GM18867 (cell line): Measurements from ENCODE around the gene RNASEH2B.
A peak's percentile ranks its signal among the peaks of the same experiment; 100 is the strongest.

Experiments
- ATAC-seq: cut with Tn5 transposase; IDR thresholded peaks from one replicate; pipeline ENCODE4 v1.9.1; 2021; ENCODE audit warnings: mild to moderate bottlenecking, moderate library complexity; ENCODE audit not compliant: unreplicated experiment

The RNASEH2B gene

GRCh38 chr13:50905256-50905655 lies 4.3 kb upstream of the RNASEH2B start:
- no peak for ATAC-seq

DNA sequence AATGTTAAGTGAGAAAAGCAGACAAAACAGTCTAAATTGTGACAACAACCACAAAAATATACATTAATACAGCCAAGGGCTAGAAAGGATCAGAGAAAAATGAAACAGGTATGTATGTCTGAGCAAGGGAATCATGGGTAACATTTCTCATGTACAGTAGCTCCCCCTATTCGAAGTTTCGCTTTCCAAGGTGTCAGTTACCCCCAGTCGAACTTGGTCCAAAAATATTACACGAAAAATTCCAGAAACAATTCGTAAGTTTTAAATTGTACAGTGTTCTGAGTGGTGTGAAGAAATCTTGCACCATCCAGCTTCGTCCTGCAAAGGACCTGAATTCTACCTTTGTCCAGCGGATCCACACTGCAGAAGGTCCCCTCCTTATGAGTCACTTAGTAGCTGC lies 1.8 kb upstream of the RNASEH2B start:
- ATAC-seq: no peak

- no peak for ATAC-seq
These were observed 1.2 kb upstream of the RNASEH2B start for GRCh38 chr13:50908371-50908770.

- ATAC-seq: no peak
These were observed 854 bp downstream of the RNASEH2B start for GRCh38 chr13:50910485-50910805.

DNA sequence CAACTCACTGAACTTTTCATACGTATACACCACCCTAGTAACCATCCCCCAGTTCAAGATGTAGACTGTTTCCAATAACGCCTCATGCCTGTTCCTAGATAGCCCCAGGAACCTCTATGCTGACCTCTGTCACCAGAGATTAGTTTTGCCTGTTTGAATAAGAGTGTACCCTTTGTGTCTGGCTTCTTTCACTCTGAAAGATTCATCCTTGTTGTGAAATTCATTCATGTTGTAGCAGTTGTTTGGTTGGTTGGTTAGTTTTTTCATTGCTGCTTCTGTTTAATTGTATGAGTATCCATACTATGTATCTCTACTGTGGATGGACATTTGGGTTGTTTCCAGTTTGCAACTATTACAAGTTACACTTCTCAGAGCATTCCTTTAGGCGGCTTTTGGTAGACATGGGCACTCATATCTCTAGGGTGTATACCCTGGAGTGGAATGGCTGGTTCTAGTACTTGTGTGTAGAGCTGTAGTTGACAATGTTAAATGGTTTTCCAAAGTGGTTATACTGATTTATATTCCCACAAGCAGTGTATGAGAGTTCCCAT lies 1.6 kb downstream of the RNASEH2B start:
- ATAC-seq: no peak

DNA sequence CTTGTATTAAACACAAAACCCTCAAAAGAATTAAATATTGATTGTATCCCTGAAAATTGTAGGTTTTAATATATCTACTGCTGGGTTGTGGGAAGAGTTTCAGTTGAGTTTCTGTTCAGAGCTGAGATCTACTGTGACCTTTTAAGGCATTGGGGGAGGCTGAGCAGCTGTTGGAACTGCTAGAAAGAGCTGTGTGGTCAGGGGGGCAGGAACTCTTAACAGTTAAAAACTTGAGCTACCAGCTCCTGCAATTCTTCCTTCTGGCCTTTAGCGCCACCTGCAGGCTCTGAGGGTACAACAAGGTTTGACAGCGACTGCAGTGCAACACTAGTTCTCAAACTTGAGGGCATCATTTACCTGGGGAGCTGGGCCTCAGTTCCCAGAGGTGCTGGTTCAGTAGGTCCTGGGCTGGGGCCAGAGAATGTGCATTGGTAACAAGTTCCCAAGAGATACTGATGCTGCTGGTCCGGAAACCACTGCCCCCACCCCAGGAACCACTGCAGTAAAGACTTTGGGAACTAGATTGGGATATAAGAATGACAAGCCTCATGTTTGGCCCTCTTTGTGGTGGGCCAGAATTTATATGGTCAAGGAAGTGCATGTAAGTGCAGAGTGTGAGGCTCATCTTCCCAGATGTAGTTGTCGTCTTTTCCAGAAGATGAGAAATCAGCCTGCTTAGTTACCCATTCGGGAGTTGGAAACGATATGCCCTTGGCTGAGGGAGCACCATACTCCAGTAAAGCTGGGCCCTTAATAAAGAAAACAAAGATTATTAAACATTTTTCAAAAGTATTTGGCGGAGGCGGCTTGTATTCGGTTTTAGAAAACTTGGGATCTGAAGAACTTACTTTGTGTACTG lies 2.6 kb downstream of the RNASEH2B start:
- peak; percentile 66 for ATAC-seq

DNA sequence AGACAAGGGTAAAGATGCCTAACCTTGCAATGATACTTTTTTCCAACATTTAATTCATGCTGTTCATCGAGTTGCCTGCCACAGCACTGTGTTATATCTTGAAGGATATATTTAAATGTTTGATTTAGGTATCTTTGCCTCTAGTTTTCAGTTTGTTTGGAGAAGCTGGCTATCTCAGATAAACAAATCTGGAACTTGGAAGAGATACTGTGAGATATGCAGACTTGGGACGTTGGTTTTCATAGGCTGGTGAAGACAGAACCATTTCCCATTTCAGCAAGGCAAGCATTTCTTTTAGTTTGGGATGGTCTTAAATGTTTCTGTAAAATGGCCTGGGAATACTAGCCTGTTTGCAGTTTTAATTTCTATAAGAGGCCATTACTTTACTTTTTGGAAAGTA lies 3.3 kb downstream of the RNASEH2B start:
- no peak for ATAC-seq

DNA sequence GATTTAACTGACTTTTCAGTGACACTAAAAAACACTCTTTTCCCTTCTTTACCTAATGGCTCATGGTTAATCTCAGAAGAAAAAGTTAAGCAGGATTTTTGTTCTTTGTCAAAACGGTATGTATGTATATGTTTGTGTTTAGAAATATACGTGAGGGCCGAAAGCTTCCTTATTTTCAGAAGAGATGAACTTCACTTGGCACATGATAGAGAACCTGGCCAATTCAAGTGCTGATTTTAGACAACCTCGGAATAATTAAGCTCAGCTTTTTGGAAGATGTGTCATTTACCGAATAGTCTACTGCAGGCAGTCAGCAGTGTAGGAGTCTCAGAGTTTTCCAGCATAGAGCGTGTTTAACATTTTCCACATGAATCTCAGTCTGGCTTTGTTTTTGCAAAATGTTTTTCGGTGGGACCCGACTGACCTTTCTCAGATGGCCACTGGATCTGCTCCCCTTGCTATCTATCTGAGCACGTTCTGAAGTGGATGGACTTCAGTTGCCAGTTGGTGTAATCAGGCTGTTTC lies 4.6 kb downstream of the RNASEH2B start:
- no peak for ATAC-seq

GRCh38 chr13:50914848-50915247 lies 5.3 kb downstream of the RNASEH2B start:
- peak; percentile 33 for ATAC-seq

GRCh38 chr13:50915565-50915964 lies 6.0 kb downstream of the RNASEH2B start:
- ATAC-seq: no peak

- no peak for ATAC-seq
These were observed 7.2 kb downstream of the RNASEH2B start for GRCh38 chr13:50916701-50917184.

DNA sequence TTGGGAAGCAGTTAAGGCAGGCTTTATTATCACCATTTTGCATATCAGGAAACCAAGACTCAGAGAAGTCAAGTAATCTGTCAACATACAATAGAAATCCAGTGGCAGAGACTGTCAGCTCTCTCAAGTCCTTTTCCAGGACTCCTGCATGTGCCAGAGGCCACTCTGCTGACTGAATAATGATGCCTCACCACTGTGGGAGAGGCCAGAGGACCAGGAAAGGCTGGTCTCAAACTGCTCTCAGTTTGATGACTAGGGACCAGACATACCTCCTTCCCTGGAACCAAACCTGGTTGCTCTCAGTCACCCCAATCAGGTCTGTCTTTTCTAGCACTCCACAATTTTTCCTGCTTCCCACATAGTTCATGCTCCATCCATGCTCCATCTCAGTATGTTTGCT lies 8.0 kb downstream of the RNASEH2B start:
- ATAC-seq: no peak

- ATAC-seq: no peak
These were observed 9.0 kb downstream of the RNASEH2B start for GRCh38 chr13:50918567-50918966.

DNA sequence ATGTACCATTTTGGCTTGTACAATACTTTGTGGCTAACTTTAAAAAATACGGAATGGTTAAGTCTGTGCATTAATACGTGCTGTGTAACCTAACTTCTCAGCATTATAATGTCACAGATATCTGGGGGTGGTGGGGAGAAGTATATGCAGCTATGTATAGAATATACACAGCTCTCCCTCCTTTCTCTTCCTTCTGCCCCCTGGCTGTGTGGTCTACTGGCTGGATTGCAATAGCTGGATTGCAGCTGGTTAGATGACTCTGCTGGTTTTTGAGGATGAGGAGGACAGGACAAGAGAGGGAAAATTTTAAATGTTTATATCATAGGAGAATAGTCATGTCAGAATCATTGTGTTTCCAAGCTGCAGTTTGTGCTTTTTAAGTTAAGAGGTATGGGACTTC lies 9.7 kb downstream of the RNASEH2B start:
- ATAC-seq: no peak

DNA sequence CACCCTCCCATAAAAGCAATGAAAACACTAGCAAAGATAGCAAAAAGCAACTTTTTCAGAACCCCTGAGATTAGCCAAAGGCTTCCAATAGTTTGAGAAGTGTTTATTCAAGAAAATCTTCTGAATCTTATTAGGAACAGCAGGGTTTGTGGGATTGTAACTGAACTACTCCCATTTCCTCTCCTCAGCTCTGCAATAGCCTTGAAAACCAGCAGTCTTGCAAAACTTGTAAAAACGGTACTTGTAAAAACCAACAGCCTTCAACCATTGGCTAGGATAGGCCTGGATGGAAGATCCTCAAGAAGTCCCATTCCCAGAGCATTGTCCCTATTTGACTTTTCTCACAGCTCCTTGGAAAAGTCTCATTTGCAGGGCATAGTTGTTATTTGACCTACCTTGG lies 12.1 kb downstream of the RNASEH2B start:
- no peak for ATAC-seq

DNA sequence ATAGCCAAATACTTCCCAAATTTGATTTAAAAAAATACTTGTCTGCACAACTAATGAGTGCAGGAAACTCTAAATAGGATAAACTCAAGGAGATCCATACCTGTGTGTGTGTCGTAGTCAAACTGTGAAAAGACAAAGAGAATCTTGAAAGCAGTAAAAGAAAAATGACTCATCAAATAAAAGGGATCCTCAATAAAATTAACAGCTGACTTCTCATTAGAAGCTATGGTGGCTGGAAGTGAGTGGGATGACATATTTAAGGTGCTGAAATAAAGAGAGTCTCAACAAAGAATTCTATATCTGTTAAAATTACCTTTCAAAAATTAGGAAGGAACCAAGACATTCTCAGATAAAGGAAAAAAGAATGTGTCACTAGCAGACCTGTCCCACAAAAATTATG lies 13.7 kb downstream of the RNASEH2B start:
- no peak for ATAC-seq

GRCh38 chr13:50924025-50924424 lies 14.4 kb downstream of the RNASEH2B start:
- no peak for ATAC-seq

GRCh38 chr13:50927701-50928100 lies 18.1 kb downstream of the RNASEH2B start:
- no peak for ATAC-seq

- ATAC-seq: no peak
These were observed 18.5 kb downstream of the RNASEH2B start for GRCh38 chr13:50928102-50928501.

GRCh38 chr13:50928659-50929462 lies 19.3 kb downstream of the RNASEH2B start:
- no peak for ATAC-seq

DNA sequence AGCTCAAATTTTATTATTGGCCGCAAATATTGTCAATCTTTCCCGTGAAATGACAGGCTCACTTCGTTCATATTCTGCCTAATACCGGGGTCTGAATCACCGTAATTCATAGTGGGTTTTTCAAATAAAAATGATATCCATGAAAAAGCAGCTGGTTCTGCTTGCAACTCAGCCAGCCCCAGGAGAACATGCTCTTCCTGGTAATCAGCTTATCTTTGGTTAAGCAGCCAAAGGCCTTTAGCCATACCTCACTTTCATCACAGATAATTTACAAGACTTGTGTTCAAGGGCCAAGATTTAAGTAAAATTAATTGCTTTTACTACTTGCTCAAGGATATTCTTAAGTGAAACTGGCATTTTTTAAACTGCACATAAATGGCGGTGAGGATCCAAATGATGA lies 22.5 kb downstream of the RNASEH2B start:
- no peak for ATAC-seq
